AG09319 (cell line): Measurements from ENCODE around the gene SPG7.
"Not testable (repeated sequence)": the region's sequence is repeated elsewhere in the genome, so short reads cannot be mapped to it uniquely, and the experiment has no call there.

ENCODE experiments used
- DNase-seq: peaks from one replicate; pipeline ENCODE4 v3.0.0-alpha.2; 2010; ENCODE audit warnings: low read depth; ENCODE audit errors: extremely low read depth
- TF ChIP-seq, protein P1 (sequence below): IDR thresholded peaks from 2 replicates; pipeline ENCODE4 v1.5.1; 2011; ENCODE audit warnings: low read depth, mild to moderate bottlenecking, inconsistent platforms, low read length, moderate library complexity

SPG7 gene

DNA sequence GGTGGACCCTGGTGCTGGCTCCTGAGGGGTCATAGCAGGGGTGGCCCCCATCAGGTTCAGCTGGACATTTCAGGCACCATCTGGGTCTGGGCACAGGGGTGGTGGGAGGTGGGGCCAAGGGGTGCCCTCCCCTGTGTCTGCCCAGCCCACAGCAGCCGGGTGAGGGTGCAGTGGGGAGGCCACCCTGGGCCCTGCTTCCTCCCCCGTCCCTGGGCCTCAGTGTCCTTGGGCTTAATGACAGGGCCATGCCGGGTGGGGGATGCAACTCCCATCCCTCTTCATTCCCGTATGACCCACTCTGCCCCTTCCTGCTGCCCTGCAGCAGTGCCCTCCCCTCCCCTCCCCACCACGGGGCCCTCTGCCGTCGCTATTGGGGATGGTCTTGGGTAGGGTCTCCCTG, 78.0 kb downstream of the SPG7 start:
- TF ChIP-seq, protein P1, sequence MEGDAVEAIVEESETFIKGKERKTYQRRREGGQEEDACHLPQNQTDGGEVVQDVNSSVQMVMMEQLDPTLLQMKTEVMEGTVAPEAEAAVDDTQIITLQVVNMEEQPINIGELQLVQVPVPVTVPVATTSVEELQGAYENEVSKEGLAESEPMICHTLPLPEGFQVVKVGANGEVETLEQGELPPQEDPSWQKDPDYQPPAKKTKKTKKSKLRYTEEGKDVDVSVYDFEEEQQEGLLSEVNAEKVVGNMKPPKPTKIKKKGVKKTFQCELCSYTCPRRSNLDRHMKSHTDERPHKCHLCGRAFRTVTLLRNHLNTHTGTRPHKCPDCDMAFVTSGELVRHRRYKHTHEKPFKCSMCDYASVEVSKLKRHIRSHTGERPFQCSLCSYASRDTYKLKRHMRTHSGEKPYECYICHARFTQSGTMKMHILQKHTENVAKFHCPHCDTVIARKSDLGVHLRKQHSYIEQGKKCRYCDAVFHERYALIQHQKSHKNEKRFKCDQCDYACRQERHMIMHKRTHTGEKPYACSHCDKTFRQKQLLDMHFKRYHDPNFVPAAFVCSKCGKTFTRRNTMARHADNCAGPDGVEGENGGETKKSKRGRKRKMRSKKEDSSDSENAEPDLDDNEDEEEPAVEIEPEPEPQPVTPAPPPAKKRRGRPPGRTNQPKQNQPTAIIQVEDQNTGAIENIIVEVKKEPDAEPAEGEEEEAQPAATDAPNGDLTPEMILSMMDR: no peak
- no peak for DNase-seq

DNA sequence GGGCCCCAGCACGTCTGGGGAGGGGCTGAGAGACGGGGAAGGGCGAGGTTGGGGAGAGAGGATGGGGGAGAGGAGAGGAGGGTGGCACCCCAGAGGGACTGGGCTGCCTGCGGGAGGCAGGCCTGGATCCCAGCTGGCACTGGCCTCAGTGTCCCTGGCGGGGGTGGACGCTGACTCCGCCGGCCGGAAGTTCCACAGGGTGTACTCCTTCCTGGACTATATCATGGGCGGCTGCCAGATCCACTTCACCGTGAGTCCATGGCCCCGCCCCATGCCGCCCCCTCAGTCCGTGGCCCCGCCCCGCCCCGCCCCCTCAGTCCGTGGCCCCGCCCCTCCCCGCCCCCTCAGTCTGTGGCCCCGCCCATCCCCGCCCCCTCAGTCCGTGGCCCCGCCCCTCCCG, 78.7 kb downstream of the SPG7 start:
- no peak for DNase-seq
- TF ChIP-seq, protein P1: no peak

DNA sequence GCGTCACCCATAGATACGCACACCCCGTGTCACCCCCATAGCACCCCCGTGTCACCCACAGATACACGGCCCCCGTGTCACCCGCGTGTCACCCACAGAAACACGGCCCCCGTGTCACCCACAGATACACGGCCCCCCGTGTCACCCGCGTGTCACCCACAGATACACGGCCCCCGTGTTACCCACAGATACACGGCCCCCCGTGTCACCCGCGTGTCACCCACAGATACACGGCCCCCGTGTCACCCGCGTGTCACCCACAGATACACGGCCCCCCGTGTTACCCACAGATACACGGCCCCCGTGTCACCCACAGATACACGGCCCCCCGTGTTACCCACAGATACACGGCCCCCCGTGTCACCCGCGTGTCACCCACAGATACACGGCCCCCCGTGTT, 79.5 kb downstream of the SPG7 start:
- DNase-seq: not testable (repeated sequence)

DNA sequence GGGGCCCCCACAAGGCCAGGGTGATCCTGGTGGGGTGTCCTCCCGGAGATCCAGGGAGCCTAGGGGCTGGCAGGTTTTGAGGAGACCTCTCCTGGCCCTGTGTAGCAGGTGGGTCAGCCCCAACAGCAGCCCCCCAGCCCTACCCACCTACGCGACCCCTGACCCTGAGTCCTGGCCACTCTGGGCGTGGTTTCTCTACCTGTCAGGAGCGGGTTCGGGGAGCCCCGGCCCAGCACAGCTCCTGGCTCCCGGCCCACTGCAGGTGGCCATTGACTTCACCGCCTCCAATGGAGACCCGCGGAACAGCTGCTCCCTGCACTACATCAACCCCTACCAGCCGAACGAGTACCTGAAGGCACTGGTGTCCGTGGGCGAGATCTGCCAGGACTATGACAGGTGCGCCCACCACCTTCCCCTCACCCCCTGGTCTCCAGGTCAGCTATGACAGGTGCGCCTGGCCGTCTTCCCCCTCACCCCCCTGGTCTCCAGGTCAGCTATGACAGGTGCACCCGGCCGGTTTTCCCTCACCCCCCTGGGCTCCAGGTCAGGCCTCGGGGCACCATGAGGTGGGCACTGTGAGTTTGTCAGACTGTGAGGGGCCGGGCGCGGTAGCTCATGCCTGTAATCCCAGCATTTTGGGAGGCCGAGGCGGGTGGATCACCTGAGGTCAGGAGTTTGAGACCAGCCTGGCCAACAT, 80.4 kb downstream of the SPG7 start:
- TF ChIP-seq, protein P1: no peak

DNA sequence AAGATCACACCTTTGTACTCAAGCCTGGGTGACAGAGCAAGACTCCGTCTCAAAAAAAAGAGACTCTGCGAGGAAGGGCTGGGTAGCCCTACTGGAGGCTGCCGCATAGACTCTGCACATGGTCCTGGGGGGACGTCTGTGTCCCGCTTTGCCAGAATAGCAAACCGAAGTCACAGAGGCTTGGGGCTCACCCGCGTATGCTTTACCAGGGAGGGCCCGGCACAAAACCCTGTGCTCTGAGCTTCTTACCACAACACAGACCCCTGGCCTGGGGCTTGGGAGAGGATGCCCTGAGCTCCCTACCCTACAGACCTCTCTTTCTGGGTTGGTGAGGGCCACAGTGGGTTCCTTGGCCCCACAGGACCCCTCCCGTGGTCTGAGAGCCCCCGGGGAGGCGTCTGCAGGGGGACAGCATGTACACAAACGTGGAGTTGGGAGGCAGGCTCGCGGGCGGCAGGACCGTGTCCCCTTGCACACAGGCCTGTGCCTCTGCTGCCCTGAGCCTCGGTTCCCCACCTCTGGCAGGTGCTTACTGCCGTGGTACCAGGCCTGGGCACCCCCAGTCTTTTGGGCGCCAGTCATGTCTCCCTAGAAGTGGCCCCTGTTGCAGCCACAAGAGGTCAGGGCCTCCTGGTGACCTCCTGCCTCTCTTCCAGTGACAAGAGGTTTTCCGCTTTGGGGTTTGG, 81.2 kb downstream of the SPG7 start:
- TF ChIP-seq, protein P1: no peak
- DNase-seq: no peak

More for the DNA sequence above, 80.4 kb downstream of the SPG7 start:
- no peak for DNase-seq

DNA sequence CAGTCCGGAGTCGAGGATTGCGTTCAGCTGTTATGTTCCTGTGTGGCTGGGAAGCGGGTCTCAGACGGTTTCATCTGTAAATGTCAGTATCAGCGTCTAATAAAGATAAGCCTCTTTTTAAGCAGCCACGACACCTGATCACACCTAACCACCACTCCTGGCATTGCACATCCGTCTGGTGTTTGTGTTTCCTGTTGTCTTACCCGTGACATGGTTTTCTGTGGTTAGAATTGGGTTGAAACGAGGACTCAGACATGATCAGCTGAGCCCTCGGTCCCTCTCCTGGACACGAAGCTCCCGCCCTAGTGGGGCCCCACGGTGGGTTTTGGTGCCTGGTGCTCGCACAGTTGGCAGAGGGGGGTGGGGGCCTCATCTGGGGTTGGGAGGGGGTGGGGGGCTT, 85.6 kb downstream of the SPG7 start:
- no peak for DNase-seq

DNA sequence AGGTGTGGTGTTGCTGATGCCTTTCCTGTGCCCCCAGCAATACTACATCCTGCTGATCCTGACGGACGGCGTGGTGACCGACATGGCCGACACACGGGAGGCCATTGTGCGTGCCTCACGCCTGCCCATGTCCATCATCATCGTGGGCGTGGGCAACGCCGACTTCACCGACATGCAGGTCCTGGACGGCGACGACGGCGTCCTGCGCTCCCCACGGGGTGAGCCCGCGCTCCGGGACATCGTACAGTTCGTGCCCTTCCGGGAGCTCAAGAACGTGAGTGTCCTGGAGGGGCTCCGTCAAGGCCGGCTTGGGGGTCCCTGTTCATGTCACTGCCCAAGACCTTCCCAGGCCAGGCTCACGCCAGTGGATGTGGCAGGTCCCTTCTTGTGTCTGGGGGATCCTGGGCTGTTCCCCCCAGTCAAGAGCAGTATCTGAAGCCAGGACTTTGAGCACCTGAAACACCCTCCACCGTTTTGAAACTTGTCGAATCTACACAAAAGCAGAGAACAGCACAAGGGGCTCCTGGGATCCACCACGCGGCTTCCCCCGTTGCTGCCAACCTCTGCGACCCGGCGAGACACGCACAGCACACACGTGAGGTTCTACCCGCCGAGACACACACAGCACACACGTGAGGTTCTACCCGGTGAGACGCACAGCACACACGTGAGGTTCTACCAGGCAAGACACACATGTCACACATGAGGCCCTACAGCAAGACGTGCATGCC, 87.3 kb downstream of the SPG7 start:
- TF ChIP-seq, protein P1: no peak
- DNase-seq: no peak

More for the DNA sequence above, 85.6 kb downstream of the SPG7 start:
- TF ChIP-seq, protein P1: no peak
